GM19043 (cell line): Measurements from ENCODE around the gene CYP2S1.
"Not testable (repeated sequence)": the region's sequence is repeated elsewhere in the genome, so short reads cannot be mapped to it uniquely, and the experiment has no call there.

Source experiments
- ATAC-seq: cut with Tn5 transposase; IDR thresholded peaks from one replicate; pipeline ENCODE4 v1.9.1; 2021; ENCODE audit warnings: low read depth; ENCODE audit not compliant: unreplicated experiment

The CYP2S1 gene

DNA sequence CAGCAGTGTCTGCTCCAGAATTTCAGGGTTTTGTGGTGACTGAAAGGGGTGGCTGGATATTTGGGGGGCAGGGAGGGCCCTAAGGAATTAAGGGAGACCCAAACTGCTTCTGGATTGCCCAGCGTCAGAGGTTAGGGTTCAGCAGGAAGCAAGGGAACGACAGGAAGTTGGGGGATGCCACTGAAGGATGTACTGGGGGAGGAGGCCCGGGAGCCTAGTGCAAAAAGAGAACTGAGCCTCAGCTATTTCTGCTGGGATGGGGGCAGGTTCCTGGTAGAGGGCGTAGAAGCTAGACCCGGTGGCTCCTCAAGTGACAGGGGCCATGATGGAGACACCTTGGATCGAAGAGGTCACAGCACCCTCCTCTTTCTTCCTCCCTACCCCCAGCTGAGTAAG, 1.1 kb downstream of the CYP2S1 start:
- no peak for ATAC-seq

GRCh38 chr19:41195675-41196497, 2.9 kb downstream of the CYP2S1 start:
- ATAC-seq, result no peak

DNA sequence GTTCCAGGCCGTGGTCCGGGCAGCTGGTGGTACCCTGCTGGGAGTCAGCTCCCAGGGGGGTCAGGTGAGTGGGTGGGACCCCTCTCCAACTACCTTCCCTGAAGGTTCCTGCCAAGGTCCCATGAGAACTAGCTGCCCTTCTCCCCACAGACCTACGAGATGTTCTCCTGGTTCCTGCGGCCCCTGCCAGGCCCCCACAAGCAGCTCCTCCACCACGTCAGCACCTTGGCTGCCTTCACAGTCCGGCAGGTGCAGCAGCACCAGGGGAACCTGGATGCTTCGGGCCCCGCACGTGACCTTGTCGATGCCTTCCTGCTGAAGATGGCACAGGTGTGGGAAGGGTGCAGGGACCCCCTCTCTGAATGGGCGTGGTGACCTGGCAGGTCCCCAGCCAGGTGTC, 5.5 kb downstream of the CYP2S1 start:
- ATAC-seq, result no peak

- no peak for ATAC-seq
Observed at GRCh38 chr19:41203371-41203770, 10.4 kb downstream of the CYP2S1 start.

DNA sequence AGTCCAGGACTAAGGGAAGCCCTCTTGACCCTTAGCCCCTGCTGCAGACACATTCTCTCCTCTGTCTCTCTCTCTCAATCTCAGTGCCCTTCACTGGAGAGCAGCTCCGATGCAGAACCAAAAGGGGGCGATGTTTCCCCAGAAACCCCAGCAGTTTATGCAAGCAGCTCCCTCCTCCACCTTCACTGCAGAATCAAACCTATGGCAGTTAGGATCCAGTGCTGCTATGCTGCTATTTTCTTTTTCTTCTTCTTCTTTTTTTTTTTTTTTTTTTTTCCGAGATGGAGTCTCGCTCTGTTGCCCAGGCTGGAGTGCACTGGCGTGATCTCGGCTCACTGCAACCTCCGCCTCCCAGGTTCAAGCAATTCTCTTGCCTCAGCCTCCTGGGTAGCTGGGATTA, 11.3 kb downstream of the CYP2S1 start:
- not testable (repeated sequence) for ATAC-seq

DNA sequence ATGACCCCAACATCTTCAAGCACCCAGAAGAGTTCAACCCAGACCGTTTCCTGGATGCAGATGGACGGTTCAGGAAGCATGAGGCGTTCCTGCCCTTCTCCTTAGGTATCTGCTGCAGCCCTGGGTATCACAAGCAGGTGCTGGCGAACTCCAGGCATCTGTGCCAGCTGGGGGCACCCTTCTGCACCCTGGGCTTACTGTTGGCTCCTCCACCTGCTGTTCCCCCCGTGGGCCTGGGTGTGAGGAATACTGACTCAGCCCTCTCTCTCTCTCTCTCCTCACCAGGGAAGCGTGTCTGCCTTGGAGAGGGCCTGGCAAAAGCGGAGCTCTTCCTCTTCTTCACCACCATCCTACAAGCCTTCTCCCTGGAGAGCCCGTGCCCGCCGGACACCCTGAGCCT, 13.0 kb downstream of the CYP2S1 start:
- ATAC-seq, result no peak

- no peak for ATAC-seq
Observed at GRCh38 chr19:41206456-41206855, 13.4 kb downstream of the CYP2S1 start.

DNA sequence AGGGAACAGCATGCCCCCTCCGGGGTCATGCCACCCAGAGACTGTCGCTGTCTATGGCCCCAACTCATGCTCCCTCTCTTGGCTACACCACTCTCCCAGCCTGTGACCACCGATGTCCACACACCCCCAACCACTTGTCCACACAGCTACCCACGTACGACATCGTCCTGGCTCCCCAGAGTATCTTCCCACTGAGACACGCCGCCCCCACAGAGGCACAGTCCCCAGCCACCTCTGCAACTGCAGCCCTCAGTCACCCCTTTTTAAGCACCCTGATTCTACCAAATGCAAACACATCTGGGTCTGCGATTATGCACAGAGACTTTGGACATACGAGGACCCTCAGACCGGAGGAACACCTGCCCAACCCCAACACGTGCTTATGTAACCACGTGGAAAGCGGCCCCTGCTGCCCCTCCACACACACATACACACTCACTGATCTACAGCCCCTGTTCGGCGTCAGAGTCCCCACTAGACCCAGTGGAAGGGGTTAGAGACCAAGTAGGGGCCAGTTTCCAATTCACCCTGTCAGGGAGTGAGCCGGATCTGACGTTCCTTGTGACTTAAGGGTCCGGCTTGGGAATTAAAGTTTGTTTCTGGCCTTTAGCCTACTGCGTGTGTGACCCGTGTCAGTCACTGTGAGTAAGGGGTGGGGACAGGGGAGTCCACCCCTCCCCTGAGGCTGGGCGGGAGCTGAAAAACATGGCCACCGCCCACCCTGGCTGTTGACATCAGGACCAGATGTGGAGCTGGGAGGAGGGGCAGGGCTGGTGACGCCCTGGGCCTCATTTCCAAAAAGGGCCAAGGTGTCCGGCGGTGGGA, 14.1 kb downstream of the CYP2S1 start:
- ATAC-seq, result no peak

DNA sequence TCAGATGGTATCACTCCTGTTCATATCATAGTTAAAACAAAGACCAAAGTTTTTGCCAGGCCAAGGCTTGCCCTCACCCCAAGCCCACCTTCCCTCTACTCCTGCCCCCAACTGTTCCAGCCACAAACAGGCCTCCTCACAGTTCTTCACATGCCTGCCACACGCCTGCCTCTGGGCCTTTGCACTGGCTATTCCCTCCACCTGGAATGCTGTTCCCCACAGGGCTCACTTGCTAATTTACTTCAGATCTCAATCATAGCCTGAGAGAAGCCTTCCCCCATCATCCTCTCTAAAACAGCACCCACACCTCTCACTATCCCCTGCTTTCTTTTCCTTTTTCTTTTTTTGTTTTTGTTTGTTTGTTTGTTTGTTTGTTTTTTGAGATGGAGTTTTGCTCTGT, 21.1 kb downstream of the CYP2S1 start:
- no peak for ATAC-seq

- no peak for ATAC-seq
Observed at GRCh38 chr19:41217741-41218140, 24.7 kb downstream of the CYP2S1 start.

DNA sequence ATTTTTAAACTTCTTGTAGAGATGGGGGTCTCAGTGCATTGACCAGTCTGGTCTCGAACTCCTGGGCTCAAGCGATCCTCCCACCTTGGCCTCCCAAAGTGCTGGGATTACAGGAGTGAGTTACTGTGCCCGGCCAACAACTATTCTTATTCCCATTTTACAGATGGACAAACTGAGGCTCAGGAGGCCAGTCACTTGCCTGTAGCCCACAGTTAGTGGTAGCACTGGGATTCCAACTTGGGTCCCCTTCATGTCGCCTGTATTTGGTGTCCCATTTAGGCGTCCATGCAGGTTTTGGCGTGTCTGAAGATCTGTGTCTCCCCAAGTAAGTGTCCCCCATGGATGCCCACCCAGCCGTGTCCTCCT, 25.2 kb downstream of the CYP2S1 start:
- no peak for ATAC-seq

DNA sequence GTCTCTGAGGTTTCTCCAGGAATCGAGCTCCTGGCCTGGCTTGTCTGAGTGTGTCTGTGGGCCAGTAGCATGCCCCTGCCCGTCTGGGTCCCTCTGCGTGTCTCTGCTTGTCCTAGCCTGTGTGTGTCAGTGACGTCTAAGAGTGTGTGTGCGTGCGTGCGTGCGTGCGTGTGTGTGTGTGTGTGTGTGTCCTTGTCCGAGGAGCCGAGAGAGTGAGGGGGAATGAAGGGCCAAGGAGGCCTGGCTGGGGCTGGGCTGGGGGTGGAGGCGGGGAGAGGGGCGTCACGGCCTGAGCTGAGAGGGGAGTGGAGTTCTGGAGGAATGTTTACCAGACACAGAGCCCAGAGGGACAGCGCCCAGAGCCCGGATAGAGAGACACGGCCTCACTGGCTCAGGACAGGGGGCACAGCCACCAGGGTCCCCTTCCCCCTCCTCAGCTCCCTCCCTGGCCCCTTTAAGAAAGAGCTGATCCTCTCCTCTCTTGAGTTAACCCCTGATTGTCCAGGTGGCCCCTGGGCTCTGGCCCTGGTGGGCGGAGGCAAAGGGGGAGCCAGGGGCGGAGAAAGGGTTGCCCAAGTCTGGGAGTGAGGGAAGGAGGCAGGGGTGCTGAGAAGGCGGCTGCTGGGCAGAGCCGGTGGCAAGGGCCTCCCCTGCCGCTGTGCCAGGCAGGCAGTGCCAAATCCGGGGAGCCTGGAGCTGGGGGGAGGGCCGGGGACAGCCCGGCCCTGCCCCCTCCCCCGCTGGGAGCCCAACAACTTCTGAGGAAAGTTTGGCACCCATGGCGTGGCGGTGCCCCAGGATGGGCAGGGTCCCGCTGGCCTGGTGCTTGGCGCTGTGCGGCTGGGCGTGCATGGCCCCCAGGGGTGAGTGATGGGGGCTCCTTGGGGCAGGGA, 25.8 kb downstream of the CYP2S1 start, which contains the start of gene AXL:
TSS of gene AXL (plus strand) at position 609 of the 893 bp plus-strand sequence. CDS start at position 779, 170 bp downstream.
- ATAC-seq, result no peak

DNA sequence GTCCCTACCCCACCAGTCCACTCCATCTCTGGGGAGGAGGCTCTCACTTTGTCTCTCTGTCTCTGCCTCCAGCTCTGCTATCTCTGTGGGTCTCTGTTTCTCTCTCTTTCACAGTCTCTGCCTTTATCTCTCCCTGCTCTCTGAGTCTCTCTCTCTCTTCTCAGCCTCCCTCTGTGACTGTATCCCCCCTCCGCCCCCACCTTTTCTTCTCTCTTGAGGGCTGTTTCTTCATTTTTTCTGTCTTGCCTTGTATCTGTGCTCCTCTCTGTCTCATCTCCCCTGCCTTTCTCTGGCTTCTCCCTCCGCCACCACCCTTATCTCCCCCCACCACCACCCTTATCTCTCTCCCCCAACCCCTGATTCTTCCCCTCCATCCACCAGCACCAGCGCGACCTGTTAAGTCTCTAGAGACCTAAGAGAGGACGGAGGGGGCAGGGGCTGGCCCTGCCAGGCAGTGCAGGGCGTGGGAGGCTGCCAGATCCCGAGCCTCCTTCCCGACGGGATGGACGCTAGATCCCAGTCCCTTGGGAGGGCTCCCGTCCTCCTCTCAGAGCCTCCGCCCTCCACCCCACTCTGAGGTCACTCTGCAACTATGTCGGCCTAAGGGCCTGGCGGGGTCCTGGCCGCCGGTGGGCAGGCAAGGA, 27.0 kb downstream of the CYP2S1 start:
- no peak for ATAC-seq

- ATAC-seq, result no peak
Observed at GRCh38 chr19:41220811-41221210, 27.8 kb downstream of the CYP2S1 start.

DNA sequence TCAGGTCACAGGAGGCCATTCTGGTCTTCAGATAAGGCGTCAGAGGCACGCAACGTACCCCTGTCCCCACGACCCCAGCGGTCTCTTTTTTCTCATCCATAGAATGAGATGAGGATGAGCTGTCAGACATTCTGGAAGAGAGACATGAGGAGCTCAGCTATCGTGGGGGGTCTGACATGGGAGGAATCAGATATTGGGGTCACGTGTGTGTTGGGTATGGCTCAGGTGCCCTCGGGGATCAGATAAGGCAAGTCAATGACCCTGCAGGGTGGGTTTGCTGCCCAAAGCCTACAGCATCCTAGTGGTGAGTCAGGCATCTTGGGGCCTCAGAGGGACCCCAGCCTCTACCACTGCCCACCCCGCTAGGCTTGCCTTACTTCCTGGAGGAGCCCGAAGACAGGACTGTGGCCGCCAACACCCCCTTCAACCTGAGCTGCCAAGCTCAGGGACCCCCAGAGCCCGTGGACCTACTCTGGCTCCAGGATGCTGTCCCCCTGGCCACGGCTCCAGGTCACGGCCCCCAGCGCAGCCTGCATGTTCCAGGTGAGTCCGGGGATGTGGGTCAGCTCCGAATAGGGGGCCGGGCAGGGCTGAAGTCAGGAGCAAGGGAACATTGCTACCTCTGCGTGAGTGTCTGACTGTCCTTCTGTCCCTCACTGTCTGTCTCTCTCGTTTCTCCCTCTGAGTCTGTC, 28.6 kb downstream of the CYP2S1 start:
- ATAC-seq, result no peak

- no peak for ATAC-seq
Observed at GRCh38 chr19:41222240-41222639, 29.2 kb downstream of the CYP2S1 start.

DNA sequence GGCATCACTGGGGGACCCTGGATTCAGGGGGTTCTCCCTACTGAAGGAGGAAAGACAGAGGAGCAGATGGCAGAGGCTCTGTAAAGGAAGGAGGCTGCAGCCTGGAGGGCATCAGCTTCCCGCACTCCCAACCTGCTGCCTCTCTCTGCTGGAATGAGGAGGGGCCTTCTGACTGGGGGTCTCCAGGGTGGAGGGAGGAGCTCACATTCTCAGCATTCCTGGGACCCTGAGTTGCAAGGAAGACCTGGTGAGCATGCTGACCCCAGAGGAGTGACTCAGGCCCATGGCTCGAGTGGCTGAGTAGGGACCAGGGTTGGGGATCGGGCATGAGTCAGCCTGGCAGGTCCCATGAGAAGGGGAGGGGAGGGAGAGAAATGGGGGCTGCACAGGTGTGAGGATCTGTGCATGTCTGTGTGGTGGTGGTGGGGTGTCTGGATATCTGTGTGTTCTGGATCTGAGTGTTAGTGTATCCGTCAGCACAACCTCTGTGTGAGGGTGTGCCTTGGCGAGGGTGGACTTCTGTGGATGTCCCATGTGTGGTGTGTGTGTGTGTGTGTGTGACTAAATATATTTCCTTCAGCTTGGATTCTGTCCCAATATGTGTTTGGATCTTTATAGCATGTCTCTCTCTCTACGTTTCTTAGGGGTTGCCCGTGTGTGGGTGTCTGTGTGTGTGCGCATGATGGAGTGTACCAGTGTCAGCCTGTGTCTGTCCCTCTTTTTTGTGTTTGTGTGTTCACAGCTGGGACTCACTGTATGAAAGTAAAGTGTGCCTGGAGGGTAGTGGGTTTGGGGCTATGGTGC, 30.6 kb downstream of the CYP2S1 start:
- ATAC-seq, result no peak

GRCh38 chr19:41224632-41225031, 31.6 kb downstream of the CYP2S1 start:
- ATAC-seq, result no peak
